GM12873 (cell line): Measurements from ENCODE around the gene SPATA25.

Experiments
- CTCF ChIP-seq: IDR thresholded peaks from 2 replicates; pipeline ENCODE4 v1.5.1; 2012; ENCODE audit warnings: low read depth, mild to moderate bottlenecking, moderate library complexity, low read length, control low read depth; ENCODE audit not compliant: insufficient read depth; ENCODE audit errors: missing control alignments

SPATA25 gene

GRCh38 chr20:45887346-45887715 is at the start of gene SPATA25:
SPATA25 (minus strand) TSS chr20:45887622; CDS start chr20:45887590, 32 bp downstream.
- no peak for TF ChIP-seq CTCF

DNA sequence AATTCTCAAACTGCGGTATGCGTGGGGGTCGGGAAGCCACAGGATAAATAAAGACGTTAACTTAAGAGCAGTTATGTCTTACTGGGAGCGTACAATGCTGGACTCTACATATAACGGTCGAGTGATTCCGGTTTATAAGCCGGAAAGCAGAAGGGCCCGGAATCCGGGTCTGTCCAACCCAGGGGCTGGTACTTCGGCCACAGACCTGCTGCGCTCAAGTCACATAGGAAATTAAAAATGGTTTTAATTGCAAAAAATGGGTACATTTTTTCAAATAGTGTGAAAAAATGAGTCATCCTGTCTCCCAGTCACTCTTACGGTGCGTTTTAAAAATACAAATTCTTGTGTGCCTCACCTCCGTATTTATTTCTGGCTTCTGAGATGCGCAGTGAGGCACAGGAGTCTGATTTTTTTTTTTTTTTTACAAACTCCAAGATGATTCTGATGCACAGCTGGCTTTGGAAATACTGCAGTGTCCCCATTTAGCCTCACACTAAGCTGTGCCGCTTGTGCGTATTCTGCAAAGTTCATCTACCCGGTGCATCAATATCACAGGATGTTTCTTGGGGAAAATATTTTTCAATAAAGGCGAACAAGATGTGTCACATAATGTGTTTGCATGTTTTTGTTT is 48.1 kb upstream of the SPATA25 start:
- TF ChIP-seq CTCF: no peak

DNA sequence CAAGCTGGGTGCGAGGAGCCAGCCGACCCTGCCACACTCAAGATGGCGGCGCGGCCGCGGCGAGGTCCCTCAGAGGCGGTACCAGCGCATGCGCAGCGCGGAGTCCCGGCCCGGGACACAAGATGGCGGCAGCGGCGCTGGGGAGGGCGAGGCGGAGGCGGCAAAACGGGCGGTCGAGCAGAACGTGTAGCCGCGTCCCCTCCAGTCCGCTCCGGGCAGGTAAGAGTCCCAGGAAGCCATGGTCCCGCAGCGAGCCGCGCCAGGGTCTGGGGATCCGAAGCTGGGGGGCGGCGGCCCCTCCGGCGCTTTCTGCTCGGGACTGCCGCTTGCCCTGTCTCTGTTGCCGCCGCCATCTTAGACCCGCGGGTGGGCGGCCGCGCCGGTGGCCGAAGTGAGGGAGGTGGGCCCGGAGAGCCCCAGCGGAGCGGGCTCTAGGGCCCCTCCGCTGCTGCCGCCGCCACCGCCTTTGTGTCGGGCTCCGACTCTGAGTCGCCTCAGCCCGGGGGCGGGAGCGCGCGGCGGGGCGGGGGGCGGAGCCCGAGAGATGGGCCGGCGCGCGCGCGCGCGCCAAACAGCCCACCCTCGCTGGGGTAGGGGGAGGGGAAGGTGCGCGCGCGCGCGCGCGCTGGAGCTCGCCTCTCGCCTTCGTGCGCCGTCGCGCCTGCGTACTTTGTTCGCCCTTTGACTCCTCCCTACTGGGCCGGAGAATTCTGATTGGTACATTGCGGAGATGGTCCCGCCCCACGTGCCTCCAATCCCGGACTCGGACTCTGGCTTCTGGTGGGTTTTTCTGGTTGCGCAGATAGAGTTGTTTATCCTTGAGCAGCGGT is 47.4 kb upstream of the SPATA25 start, which contains the start of gene PCIF1:
TSS of gene PCIF1 (plus strand) at position 98 of the 830 bp plus-strand sequence. CDS start 4,317 bp downstream, outside the sequence.
- TF ChIP-seq CTCF: no peak

DNA sequence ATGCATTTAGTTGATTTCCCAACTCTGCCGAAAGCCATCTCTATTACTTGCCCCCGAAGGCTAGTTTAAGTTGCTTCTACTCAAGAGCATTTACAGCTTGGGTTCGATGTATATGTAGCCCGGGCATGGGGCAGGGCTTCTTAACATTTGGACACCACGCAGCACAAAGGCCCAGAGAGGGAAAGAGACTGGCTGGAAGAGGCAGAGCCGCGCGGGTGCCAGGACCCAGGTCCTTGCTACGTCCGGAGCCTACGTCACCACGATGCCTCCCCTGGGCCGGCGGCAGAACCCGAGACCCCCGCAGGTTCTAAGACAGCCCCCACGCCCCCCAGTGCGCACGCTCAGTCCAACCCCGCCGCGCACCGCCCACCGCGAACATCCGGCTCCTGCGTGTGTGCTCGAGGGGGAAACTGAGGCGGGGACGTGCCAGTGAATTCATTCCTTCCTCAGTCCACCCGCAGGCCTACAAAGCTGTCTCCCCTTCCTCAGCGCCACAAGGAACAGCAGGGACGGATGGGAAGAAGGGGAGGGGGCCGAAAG is 46.7 kb upstream of the SPATA25 start:
- no peak for TF ChIP-seq CTCF

- peak; percentile 48 for TF ChIP-seq CTCF
Measured at GRCh38 chr20:45933266-45934045, 46.0 kb upstream of the SPATA25 start.

GRCh38 chr20:45927071-45927878 is 39.9 kb upstream of the SPATA25 start:
- no peak for TF ChIP-seq CTCF

DNA sequence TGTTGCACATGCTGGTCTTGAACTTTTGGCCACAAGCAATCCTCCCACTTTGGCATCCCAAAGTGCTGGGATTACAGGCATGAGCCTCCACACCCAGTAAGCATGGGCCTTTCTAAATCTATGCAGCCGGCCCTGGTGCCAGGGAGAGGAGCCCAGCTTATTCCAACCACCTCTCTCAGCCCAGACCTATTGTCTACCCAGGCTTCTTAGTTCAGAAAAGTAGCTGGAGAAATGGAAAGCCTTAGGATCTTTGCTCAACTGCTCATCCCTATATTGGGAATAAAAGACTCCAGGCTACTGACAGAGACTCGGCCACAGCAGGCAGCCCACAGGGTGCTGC is 39.3 kb upstream of the SPATA25 start:
- TF ChIP-seq CTCF: no peak
